Nephron (organoid): ENCODE data around the gene SNAPC3.

Experiments used
- H3K27ac Mint-ChIP-seq, 3 experiments: 2 replicates each; pipeline ENCODE4 v1.8.0; 2020; ENCODE audit warnings: mixed read lengths in 3 of 3, mild to moderate bottlenecking in 2 of 3, moderate library complexity in 1 of 3
- H3K27me3 Mint-ChIP-seq: 2 replicates; pipeline ENCODE4 v1.8.0; 2021; ENCODE audit warnings: low read depth, mild to moderate bottlenecking, moderate library complexity, mixed read lengths
- H3K36me3 Mint-ChIP-seq: 2 replicates; pipeline ENCODE4 v1.8.0; 2020; ENCODE audit warnings: low read depth, mixed read lengths
- H3K4me1 Mint-ChIP-seq: 2 replicates; pipeline ENCODE4 v1.8.0; 2020; ENCODE audit warnings: mixed read lengths
- H3K4me3 Mint-ChIP-seq, 3 experiments: 2 replicates each; pipeline ENCODE4 v1.8.0; 2020; ENCODE audit warnings: mild to moderate bottlenecking in 3 of 3, mixed read lengths in 3 of 3, moderate library complexity in 2 of 3
- H3K9me3 Mint-ChIP-seq: 2 replicates; pipeline ENCODE4 v1.8.0; 2020; ENCODE audit warnings: mixed read lengths
- TF ChIP-seq, protein P1 (sequence below), 3 experiments: fragments of 200-600 bp; sonication (generic); IDR thresholded peaks; one replicate each; pipeline ENCODE4 v1.5.0; 2021; ENCODE audit warnings: antibody characterized with exemption in 3 of 3; ENCODE audit not compliant: unreplicated experiment in 3 of 3

SNAPC3 gene

DNA sequence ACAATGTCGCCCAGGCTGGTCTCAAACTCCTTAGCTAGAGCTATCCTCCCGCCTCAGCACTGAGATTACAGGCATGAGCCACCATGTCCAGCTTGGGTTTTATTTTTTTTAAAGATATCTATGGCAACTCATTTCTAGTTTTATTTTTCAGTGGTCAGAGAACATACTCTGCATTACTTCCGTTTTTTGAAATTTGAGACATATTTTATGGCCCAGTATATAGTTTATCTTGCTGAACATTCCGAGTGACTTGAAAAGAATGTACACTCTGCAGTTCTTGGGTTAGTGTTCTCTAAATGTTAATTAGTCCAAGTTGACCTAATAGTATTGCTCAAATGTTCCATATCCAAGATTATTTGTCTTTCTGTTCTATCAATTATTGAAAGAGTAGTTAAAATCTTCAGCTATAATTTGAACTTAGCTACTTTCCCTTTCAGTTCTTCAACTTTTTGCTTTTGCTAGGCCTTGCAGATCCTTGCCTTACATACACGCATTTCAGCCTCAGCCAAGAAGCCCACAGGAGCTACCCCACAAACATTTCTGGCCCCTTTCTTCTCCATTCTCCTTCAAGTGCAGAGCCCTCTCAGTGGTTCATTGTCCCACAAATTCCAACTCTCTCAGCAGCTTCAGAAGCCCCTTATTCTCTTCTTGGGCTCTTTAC lies 22.3 kb upstream of the SNAPC3 start:
- Mint-ChIP-seq H3K27me3 (peaks cover 3% of the 10 kb centered on the region), H3K9me3 (peaks cover 26% of the 10 kb centered on the region), H3K4me3 (no peak overlapping the region), H3K36me3 (peaks cover 1% of the 10 kb centered on the region), H3K4me1 (no peaks in the 10 kb centered on the region), H3K27ac (peak overlapping the region; percentile 17 to 50 (median 30))
- TF ChIP-seq, protein P1, sequence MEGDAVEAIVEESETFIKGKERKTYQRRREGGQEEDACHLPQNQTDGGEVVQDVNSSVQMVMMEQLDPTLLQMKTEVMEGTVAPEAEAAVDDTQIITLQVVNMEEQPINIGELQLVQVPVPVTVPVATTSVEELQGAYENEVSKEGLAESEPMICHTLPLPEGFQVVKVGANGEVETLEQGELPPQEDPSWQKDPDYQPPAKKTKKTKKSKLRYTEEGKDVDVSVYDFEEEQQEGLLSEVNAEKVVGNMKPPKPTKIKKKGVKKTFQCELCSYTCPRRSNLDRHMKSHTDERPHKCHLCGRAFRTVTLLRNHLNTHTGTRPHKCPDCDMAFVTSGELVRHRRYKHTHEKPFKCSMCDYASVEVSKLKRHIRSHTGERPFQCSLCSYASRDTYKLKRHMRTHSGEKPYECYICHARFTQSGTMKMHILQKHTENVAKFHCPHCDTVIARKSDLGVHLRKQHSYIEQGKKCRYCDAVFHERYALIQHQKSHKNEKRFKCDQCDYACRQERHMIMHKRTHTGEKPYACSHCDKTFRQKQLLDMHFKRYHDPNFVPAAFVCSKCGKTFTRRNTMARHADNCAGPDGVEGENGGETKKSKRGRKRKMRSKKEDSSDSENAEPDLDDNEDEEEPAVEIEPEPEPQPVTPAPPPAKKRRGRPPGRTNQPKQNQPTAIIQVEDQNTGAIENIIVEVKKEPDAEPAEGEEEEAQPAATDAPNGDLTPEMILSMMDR (IDR thresholded peaks at IDR 0.05; ENCODE audit: unreplicated experiment in 3 of 3), result no peak

DNA sequence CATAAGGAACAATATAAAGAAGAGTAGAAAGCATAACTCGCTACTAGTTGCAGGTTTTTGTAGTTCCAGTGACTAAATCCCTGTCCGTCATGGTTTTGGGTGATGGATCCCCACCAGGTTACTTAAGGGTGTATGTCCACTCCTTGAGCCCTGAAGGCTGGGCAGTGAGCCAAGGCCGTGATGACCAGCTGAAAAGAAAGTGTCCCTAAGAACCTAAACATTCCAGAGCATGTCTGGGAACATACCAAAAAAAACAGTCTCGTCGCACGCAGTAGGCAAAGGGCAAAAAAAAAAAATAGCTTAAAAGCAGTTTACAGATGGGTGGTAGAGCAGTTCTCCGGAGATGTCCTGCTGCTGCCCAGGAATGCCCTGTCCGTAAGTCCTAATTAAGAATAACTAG lies 21.4 kb upstream of the SNAPC3 start:
- TF ChIP-seq, protein P1 (IDR thresholded peaks at IDR 0.05; ENCODE audit: unreplicated experiment in 3 of 3), result no peak
- peaks cover 3% of the 10 kb centered on the region for H3K27me3 Mint-ChIP-seq
- peak overlapping the region in 1 of 3 experiments; percentile 7 for H3K27ac Mint-ChIP-seq
- no peak overlapping the region for H3K4me3 Mint-ChIP-seq
- H3K36me3 Mint-ChIP-seq, result peaks cover 4% of the 10 kb centered on the region
- no peaks in the 10 kb centered on the region for H3K4me1 Mint-ChIP-seq
- H3K9me3 Mint-ChIP-seq, result peaks cover 28% of the 10 kb centered on the region

DNA sequence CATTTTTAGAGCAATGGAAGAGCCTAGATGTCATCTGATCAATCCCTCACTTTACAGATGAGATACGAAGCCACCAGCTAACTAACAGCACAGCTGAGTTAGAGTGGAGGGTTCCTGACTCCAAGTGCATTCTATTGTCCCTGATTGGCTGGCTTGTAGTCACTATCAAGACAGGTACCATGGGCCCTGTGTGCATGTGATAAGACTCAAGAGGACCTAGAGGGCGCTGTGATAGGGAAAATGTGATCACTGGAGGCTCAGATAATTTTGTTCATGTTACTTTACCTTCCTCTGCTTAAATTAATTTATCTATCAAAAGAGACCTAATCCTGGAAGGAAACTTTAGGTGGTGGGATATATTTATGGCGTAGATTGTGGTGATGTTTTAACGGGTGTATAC lies 19.5 kb upstream of the SNAPC3 start:
- TF ChIP-seq, protein P1 (IDR thresholded peaks at IDR 0.05; ENCODE audit: unreplicated experiment in 3 of 3), result no peak
- H3K27ac Mint-ChIP-seq, result no peak overlapping the region
- H3K36me3 Mint-ChIP-seq, result peaks cover 4% of the 10 kb centered on the region
- peaks cover 28% of the 10 kb centered on the region for H3K9me3 Mint-ChIP-seq
- peaks cover 1% of the 10 kb centered on the region for H3K27me3 Mint-ChIP-seq
- no peak overlapping the region for H3K4me3 Mint-ChIP-seq
- H3K4me1 Mint-ChIP-seq, result no peaks in the 10 kb centered on the region

DNA sequence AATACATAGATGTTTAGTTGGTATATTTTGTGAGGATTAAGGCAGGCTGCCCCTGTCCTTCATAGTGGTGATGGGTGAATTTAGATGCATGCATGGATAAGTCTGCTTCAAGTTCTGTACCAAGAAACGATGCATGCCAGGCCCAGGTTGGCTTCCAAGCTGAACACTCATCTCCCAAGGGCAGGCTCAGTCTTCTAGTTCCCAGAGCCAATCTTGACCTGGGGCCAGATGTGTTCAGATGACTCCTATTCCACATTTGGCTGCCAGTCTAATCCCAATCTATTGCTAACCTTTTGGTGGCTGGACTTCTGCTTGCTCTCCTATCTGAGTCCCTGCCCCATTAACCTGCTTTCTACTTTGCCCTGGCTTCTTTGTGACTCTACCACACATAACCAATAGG lies 18.5 kb upstream of the SNAPC3 start:
- TF ChIP-seq, protein P1 (IDR thresholded peaks at IDR 0.05; ENCODE audit: unreplicated experiment in 3 of 3), result no peak
- no peak overlapping the region for H3K27ac Mint-ChIP-seq
- peaks cover 4% of the 10 kb centered on the region for H3K36me3 Mint-ChIP-seq
- H3K4me3 Mint-ChIP-seq, result no peak overlapping the region
- H3K27me3 Mint-ChIP-seq, result no peaks in the 10 kb centered on the region
- H3K4me1 Mint-ChIP-seq, result no peaks in the 10 kb centered on the region
- H3K9me3 Mint-ChIP-seq, result peaks cover 28% of the 10 kb centered on the region

DNA sequence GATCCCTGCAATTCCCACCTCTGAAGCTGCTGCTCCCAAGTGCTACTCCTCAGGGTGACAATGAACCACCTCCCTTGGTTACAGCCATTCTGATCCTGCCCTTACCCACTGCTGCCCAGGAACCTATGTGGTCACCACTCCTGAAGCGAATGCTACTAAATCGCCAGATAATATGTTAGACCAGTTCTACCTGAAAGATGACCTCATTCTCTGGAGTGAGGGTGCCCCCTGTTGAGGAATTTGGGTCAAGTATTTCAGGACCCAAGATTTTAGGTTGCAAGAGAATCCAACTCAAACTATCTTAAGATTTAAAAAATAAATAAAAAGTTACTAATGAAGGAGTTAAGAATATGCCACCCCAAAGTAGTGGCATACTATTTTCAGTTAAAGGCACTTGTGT lies 5.8 kb upstream of the SNAPC3 start:
- Mint-ChIP-seq H3K4me1 (peaks cover 4% of the 10 kb centered on the region), H3K4me3 (no peak overlapping the region), H3K9me3 (no peaks in the 10 kb centered on the region), H3K27ac (no peak overlapping the region), H3K27me3 (no peaks in the 10 kb centered on the region), H3K36me3 (no peaks in the 10 kb centered on the region)
- TF ChIP-seq, protein P1 (IDR thresholded peaks at IDR 0.05; ENCODE audit: unreplicated experiment in 3 of 3), result peak in 2 of 3 experiments; percentile 25 to 34

DNA sequence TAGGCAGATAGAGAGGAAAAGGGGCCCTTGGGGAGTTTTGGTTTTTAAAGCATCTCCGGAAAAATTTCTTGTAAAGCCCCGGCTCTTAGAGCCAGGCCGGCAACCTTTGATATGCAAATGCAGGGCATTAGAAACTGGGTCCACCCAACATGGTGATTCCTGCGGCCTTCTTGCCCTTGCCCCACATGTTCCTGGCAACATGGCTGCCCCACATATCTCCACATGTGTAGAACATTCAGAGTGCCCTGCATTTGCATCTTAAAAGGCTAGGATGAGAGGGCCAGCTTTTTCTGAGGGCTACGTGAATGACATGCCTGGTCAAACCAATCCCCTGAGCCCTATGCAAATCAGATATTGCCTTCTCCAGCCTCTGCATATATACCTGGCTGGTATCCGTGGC lies 5.0 kb upstream of the SNAPC3 start:
- Mint-ChIP-seq H3K9me3 (no peaks in the 10 kb centered on the region), H3K4me3 (no peak overlapping the region), H3K36me3 (no peaks in the 10 kb centered on the region), H3K4me1 (peaks cover 10% of the 10 kb centered on the region), H3K27ac (no peak overlapping the region), H3K27me3 (no peaks in the 10 kb centered on the region)
- TF ChIP-seq, protein P1 (IDR thresholded peaks at IDR 0.05; ENCODE audit: unreplicated experiment in 3 of 3), result no peak
